ENCODE data around the gene RUNDC1.

The RUNDC1 gene

DNA sequence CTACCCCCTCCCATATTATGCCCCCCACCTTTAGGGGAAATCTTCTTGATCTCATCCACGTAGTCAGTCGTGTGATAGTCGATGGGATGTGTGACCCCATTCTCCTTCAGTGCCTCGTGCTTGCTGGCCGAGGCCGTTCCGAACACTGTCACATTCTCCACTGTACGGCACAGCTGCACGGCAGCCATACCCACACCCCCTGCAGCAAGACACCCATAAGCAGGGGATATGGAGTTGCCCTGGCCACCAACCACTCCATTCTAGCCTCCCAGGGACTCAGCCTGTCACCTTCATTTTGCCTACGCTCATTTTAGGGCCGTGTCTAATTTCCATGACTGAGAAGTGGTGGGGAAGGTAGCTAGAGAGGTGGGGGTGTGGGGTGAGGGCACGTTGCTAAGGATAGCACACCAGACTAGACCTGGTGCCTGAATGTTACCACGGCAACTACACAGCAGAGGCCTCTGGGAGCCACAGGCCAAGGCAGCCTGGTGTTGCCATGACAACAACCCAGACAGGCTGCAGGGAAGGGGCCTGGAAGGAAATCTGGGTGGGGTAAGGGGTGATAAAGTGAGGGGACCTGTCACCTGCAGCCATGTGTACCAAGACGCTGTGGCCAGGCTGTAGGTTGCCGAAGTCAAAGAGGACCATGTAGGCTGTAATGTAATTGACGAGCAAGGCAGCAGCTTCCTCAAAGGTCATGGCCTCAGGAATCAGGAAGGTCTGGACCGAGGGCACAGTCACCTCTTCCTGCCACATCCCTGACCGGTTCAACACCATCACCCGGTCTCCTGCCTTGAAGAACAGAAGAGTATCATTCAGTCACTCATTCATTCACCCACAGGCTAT is 37.9 kb downstream of the RUNDC1 start:
- DNase-seq (ENCODE audit: low read depth in 2 of 3, low spot score in 2 of 3), result no peak

- DNase-seq (ENCODE audit: low read depth in 2 of 3, low spot score in 2 of 3), result no peak
These were observed 38.6 kb downstream of the RUNDC1 start for GRCh38 chr17:43018932-43019331.

- DNase-seq (ENCODE audit: low read depth in 2 of 3, low spot score in 2 of 3), result no peak
These were observed 39.1 kb downstream of the RUNDC1 start for GRCh38 chr17:43019418-43019817.

GRCh38 chr17:43020030-43020621 is 39.8 kb downstream of the RUNDC1 start:
- DNase-seq (ENCODE audit: low read depth in 2 of 3, low spot score in 2 of 3), result no peak

GRCh38 chr17:43020789-43021740 is 40.7 kb downstream of the RUNDC1 start:
- DNase-seq (ENCODE audit: low read depth in 2 of 3, low spot score in 2 of 3), result no peak

DNA sequence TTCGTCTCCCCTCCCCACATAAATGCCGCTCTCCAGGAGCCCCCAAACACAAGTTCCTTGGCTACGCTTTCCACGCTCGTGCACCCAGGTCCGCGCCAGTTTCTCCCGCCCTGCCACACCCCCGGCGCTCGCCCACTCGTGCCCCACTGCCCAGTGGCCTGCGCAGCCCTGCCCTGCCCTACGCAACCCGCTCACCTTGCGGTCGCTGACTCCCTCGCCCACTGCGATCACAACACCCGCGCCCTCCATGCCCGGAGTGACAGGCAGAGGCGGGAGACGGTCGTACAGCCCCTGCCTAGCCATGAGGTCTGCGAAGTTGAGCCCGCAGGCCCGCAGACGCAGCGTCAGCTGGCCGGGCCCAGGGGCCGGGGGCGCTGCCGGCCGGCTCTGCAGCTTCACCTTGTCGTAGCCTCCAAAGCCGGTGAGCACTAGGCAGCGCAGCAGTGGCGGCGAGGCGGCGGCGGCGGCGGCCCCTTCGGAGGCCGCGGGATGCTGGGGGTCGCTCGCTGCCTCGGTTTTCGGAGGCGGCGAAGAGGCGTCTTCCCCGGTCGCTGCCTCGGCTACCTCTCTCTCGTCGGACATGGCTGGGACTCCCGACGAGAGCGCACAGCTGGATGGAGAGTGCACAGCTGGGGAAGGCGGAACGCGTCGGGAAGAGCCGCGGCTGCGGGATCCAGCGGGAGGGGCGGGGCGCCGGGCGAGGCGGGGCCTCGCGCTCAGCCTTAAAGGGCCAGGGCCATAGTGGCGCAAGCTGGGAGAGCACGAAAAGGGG is 41.6 kb downstream of the RUNDC1 start, which contains the start of gene VAT1:
Gene VAT1, minus strand, starts transcription at position 645 of the 772 bp plus-strand sequence. Its CDS starts 63 bp downstream, at position 582.
- peak in 1 of 3 experiments; percentile 47 for DNase-seq (ENCODE audit: low read depth in 2 of 3, low spot score in 2 of 3)

DNA sequence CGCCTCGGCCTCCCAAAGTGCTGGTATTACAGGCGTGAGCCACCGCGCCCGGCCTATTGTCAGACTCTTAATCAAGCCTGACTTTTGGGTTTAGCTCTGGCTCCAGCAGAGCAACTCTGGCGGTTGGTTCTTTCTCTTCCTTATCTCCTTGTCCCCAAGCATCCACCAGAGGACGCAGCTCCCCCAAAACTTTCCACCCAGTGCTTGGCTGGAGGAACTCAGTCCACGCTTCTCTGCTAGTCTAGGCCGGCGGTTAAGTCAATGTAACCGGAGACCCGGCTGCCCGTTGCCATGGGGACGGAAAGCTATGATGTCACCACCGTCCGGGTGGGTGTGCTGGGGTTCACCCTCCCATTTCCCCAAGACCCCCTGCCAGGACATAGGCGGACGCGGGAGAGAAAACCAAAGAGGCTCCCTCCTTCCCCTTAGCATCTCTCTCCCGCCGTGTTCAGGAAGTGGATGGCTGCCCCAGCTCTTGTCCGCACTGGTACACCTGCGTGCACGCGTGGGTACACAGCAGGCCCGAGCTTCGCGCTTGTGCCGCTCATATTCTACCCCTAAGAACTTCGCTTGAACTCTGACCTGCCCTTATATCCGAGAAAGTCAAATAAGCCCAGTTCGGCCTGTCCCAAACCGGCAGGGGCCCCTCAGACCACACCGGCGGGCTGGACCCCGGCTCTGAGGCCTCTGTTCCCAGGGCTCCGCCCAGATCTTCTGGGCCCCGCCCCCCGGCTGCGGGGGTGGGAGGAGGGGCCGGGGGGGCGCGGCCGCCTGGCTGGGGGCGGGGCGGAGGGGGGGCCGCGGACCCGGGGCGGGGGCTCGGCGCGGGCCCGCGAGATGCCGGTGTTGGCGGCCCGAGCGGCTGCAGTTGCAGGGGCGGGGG is 44.3 kb downstream of the RUNDC1 start, which contains the start of gene RND2:
Gene RND2, plus strand, starts transcription at position 825 of the 883 bp plus-strand sequence. CDS start 117 bp downstream, outside the sequence.
- peak; percentile 53 to 57 (median 55) for DNase-seq (ENCODE audit: low read depth in 2 of 3, low spot score in 2 of 3)

GRCh38 chr17:43025290-43025657 is 44.9 kb downstream of the RUNDC1 start:
- no peak for DNase-seq (ENCODE audit: low read depth in 2 of 3, low spot score in 2 of 3)

DNA sequence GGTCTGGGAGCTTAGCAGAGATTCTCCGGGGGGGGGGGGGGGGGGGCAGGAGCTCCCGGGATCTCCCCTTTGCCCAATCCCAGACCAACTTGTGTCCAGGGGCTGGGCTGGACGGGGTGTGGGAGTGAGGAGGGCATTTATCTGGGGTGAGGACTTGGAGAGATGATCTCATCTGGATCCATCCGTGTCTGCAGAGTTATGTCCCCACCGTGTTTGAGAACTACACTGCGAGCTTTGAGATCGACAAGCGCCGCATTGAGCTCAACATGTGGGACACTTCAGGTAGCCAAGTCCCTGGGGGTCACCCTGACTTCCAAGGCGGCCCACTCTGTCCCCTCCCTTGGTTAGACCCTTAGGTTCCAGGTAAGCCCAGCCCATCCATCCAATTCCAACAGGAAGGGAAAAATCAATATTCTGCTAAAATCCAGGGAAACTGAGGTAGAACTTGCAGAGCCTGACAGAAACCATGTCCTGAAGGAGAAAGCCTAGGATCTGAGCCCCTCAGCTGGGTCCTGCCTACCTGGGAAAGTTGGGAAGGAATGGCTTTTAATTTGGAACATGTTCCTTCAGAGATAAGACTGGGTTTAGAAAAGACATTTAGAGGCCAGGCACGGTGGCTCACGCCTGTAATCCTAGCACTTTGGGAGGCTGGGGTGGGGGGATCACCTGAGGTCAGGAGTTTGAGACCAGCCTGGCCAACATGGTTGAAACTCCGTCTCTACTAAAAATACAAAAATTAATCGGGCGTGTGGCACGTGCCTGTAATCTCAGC is 45.6 kb downstream of the RUNDC1 start:
- DNase-seq (ENCODE audit: low read depth in 2 of 3, low spot score in 2 of 3), result no peak

GRCh38 chr17:43026595-43026994 is 46.2 kb downstream of the RUNDC1 start:
- no peak for DNase-seq (ENCODE audit: low read depth in 2 of 3, low spot score in 2 of 3)

- DNase-seq (ENCODE audit: low read depth in 2 of 3, low spot score in 2 of 3), result no peak
These were observed 47.0 kb downstream of the RUNDC1 start for GRCh38 chr17:43027091-43028032.

DNA sequence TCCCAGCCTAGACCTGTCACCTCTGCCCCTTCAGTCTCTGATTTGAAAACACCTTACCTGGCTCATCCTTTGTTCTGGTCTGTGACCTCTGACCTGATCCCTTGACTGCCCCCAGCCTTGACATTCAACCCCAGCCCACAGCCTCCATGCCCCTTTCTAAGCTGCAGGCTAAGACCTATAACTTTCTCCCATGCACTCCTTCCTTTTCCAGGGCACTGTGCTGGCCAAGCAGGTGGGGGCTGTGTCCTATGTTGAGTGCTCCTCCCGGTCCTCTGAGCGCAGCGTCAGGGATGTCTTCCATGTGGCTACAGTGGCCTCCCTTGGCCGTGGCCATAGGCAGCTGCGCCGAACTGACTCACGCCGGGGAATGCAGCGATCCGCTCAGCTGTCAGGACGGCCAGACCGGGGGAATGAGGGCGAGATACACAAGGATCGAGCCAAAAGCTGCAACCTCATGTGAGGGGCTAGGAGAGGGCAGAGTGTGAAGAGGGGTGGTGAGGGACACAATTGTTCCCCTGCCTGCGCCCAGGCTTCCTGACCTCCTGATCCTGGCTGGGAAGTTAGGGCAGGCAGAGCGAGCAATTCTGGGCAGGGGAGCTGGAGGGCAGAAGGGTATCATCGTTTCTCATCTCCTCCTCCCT is 48.0 kb downstream of the RUNDC1 start:
- DNase-seq (ENCODE audit: low read depth in 2 of 3, low spot score in 2 of 3), result no peak

GRCh38 chr17:43030137-43030767 is 49.9 kb downstream of the RUNDC1 start:
- DNase-seq (ENCODE audit: low read depth in 2 of 3, low spot score in 2 of 3), result no peak

GRCh38 chr17:43031666-43032065 is 51.3 kb downstream of the RUNDC1 start:
- DNase-seq (ENCODE audit: low read depth in 2 of 3, low spot score in 2 of 3), result no peak

DNA sequence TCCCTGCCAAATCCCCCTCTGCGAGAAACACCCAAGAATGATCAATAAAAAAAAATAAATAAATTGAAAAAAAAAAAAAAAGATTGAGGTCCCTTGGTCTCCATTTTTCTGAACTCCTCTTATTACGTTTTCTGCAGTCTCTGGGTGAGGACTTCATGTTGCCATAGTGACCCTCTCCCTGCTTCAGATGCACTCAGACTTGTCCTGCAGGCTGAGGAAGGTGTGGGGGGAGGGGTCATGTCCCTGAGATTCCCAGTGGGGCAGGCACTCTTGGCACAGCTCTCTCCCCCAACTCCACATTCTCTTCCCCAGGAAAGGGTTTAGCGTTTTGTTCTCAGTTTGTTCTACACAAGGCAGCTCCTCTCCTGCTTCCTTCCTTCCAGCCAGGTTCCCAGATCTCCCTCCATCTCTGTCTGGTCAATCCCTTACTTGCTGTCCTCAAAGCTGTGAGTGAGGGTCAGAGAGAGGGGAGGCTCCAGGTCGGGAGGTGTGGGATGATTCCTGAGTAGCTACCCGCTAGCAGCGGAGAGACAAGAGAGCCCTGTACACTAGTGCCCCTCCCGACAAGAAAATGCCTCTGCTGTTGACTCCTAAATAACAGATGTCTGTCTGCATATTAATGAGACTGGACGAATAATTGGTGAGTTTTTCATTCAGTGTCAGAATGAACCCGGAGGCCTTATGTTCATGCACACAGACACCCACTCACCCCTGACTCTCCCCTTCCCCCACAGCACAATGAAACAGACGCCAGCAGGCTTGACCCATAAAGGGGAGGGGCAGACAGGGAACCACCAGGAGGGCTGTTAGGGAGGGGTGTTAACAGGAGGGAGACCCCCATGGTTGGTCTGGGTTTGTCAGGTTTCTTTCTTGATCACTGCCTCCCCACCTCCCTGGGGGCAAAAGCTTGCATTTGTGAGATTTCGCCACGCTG is 53.9 kb downstream of the RUNDC1 start:
- no peak for DNase-seq (ENCODE audit: low read depth in 2 of 3, low spot score in 2 of 3)

- DNase-seq (ENCODE audit: low read depth in 2 of 3, low spot score in 2 of 3), result no peak
These were observed 54.5 kb downstream of the RUNDC1 start for GRCh38 chr17:43034894-43035293.

All from activated CD8-positive, alpha-beta memory T cell treated with anti-CD3 and anti-CD28 coated beads for 48 hours (primary cell).